Stomach (tissue), 9 donors: ENCODE measurements around the gene USB1. TPM values are rescaled to one million over a fixed set of nuclear protein-coding genes. Genes with fewer than 3 reads are reported as not detected.

Experiments used
- DNase-seq, 2 donors: peaks; one replicate each; pipeline versions ENCODE4 v3.0.0 to v3.0.0-alpha.2; 2013 to 2019
- H3K27ac ChIP-seq, 5 donors: fragments of 200-600 bp in 4 of 5; sonication (generic) in 4 of 5; one replicate each; pipeline ENCODE4 v1.5.1; 2013 to 2019; ENCODE audit warnings: mild to moderate bottlenecking in 1 of 5, moderate library complexity in 1 of 5
- H3K27me3 ChIP-seq, 3 donors: fragments of 200-600 bp; sonication (generic); one replicate each; pipeline ENCODE4 v1.5.1; 2017 to 2019; ENCODE audit warnings: mixed run types in 1 of 3
- H3K36me3 ChIP-seq, 4 donors: fragments of 200-600 bp; sonication (generic); 1 replicate in 3 of 4; 2 replicates in 1 of 4; pipeline ENCODE4 v1.5.1; 2016 to 2019
- H3K4me1 ChIP-seq, 4 donors: fragments of 200-600 bp; sonication (generic); one replicate each; pipeline ENCODE4 v1.5.1; 2016 to 2019
- H3K4me3 ChIP-seq, 4 donors: fragments of 200-600 bp; sonication (generic) in 3 of 4; one replicate each; pipeline ENCODE4 v1.5.1; 2016 to 2019; ENCODE audit warnings: mild to moderate bottlenecking in 1 of 4
- H3K9me3 ChIP-seq, 4 donors: fragments of 200-600 bp; sonication (generic); one replicate each; pipeline ENCODE4 v1.5.1; 2016 to 2019
- EP300 ChIP-seq: sonication (generic); formaldehyde crosslinking; IDR thresholded peaks from one replicate; pipeline ENCODE4 v1.6.1; 2017; ENCODE audit warnings: antibody characterized with exemption
- POLR2A ChIP-seq, 4 donors: fragments of 450-650 bp; IDR thresholded peaks; one replicate each; pipeline ENCODE4 v1.6.1; 2016; ENCODE audit warnings: antibody characterized with exemption in 4 of 4, control low read depth in 2 of 4, mild to moderate bottlenecking in 1 of 4, moderate library complexity in 1 of 4
- POLR2AphosphoS5 ChIP-seq, 3 donors: sonication (generic); formaldehyde crosslinking; IDR thresholded peaks; one replicate each; pipeline ENCODE4 v1.6.1; 2016; ENCODE audit warnings: antibody characterized with exemption in 3 of 3
- WGBS, 5 donors: extraction: QIAGEN DNeasy Blood & Tissue Kit in 3 of 5; methylation state at CpG; one replicate each; pipeline versions ENCODE4 v1.1.5 to v1.1.7; 2013 to 2018; 5-methylcytosine and 5-hydroxymethylcytosine counted together
- intact Hi-C: fragments of 100-400 bp; cut with DNase I; formaldehyde crosslinking; loops from one replicate; pipeline ENCODE4 v1.15.1; 2023; ENCODE audit warnings: low total_unique reads
- polyA plus RNA-seq, 3 donors: library from polyadenylated mRNA; stranded (reverse); fragments of 200-250 nt; gene quantifications; one replicate each; pipeline ENCODE4 v1.2.3, GENCODE V29; 2013
- total RNA-seq, 5 donors: library from RNA; depleted of rRNA; stranded (reverse); fragments of >200 nt; gene quantifications; one replicate each; pipeline versions ENCODE4 v1.1.0 to v1.2.3, GENCODE V29; 2014 to 2016
- TF ChIP-seq, protein P1 (sequence below), 7 experiments: fragments of 450-650 bp in 4 of 7; fragments of 200-600 bp in 3 of 7; sonication (generic) in 3 of 7; IDR thresholded peaks; one replicate each; pipeline ENCODE4 v1.5.1; 2016 to 2019; ENCODE audit warnings: antibody characterized with exemption in 7 of 7, control low read depth in 2 of 7, mild to moderate bottlenecking in 1 of 7
- donor health status: healthy with polysubstance abuse.
- donor health status: Bipolar disorder and iron deficiency.
- donor health status: healthy.

The USB1 gene
- total and polyA plus RNA-seq, 8 donors, result 4.1 to 54.0 (median 23.4) TPM

- TF ChIP-seq, protein P1, sequence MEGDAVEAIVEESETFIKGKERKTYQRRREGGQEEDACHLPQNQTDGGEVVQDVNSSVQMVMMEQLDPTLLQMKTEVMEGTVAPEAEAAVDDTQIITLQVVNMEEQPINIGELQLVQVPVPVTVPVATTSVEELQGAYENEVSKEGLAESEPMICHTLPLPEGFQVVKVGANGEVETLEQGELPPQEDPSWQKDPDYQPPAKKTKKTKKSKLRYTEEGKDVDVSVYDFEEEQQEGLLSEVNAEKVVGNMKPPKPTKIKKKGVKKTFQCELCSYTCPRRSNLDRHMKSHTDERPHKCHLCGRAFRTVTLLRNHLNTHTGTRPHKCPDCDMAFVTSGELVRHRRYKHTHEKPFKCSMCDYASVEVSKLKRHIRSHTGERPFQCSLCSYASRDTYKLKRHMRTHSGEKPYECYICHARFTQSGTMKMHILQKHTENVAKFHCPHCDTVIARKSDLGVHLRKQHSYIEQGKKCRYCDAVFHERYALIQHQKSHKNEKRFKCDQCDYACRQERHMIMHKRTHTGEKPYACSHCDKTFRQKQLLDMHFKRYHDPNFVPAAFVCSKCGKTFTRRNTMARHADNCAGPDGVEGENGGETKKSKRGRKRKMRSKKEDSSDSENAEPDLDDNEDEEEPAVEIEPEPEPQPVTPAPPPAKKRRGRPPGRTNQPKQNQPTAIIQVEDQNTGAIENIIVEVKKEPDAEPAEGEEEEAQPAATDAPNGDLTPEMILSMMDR (IDR thresholded peaks at IDR 0.05), result peak in 2 of 7 experiments; percentile 9 to 24
- TF ChIP-seq POLR2AphosphoS5 (IDR thresholded peaks at IDR 0.05) (no peak), POLR2A (IDR thresholded peaks at IDR 0.05) (no peak), EP300 (no peak)
- Histone ChIP-seq H3K4me3 (no peak overlapping the region), H3K9me3 (no peaks in the 10 kb centered on the region), H3K36me3 (no peaks in the 10 kb centered on the region), H3K4me1 (no peaks in the 10 kb centered on the region), H3K27me3 (peaks cover 0 to 16% (median 0%) of the 10 kb centered on the region in 3 donors), H3K27ac (no peak overlapping the region)
- intact Hi-C loops, result no loop called here
- peak in 1 of 2 donors; percentile 82 for DNase-seq
- WGBS, 5 donors, result 42 to 50% (median 43%) methylated on average over 12 of the region's 12 CpGs
These were observed 45.5 kb upstream of the USB1 start for GRCh38 chr16:57955572-57956188.

DNA sequence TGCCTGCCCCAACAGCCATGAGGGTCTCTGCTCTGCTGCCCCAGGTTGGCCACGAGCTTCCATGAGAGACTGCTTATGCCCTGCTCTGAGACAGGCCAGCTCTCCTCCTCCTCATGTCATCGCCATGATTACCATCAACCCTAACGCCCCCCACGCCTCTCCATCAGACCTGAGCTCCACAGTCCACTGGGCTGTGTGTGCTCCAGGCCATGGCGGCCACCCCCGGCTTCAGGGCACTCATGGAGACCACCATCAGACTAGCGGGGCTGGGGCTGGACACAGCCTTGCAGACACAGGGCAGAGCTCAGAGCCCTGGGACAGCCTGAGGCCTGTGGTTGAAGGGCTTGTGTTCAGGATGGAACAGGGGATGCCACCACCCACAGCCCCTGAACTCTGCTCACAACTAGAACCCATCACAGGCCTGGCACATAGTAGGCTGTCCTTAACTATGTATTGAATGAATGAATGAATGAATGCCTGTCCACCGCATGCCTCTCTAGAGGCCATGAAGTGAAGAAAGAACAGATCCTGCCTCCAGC, 44.9 kb upstream of the USB1 start:
- Histone ChIP-seq H3K36me3 (no peaks in the 10 kb centered on the region), H3K4me1 (no peaks in the 10 kb centered on the region), H3K27me3 (peaks cover 0 to 15% (median 0%) of the 10 kb centered on the region in 3 donors), H3K9me3 (no peaks in the 10 kb centered on the region), H3K27ac (no peak overlapping the region), H3K4me3 (no peak overlapping the region)
- 87 to 94% (median 92%) methylated on average over 5 to 8 of the region's 8 CpGs for whole genome bisulfite sequencing, 5 donors
- TF ChIP-seq POLR2AphosphoS5 (IDR thresholded peaks at IDR 0.05) (no peak), POLR2A (IDR thresholded peaks at IDR 0.05) (no peak), EP300 (no peak)
- TF ChIP-seq, protein P1 (IDR thresholded peaks at IDR 0.05), result no peak
- intact Hi-C loops, result no loop called here
- no peak for DNase-seq

GRCh38 chr16:57956924-57957672, 44.1 kb upstream of the USB1 start:
- Histone ChIP-seq H3K4me3 (no peak overlapping the region), H3K36me3 (no peaks in the 10 kb centered on the region), H3K27me3 (peaks cover 0 to 9% (median 0%) of the 10 kb centered on the region in 3 donors), H3K9me3 (no peaks in the 10 kb centered on the region), H3K4me1 (no peaks in the 10 kb centered on the region), H3K27ac (no peak overlapping the region)
- 65 to 79% (median 70%) methylated on average over 7 to 8 of the region's 8 CpGs for WGBS, 5 donors
- TF ChIP-seq POLR2A (IDR thresholded peaks at IDR 0.05) (no peak), POLR2AphosphoS5 (IDR thresholded peaks at IDR 0.05) (no peak), EP300 (no peak)
- TF ChIP-seq, protein P1 (IDR thresholded peaks at IDR 0.05), result no peak
- intact Hi-C loops, result no loop called here
- DNase-seq, result no peak

DNA sequence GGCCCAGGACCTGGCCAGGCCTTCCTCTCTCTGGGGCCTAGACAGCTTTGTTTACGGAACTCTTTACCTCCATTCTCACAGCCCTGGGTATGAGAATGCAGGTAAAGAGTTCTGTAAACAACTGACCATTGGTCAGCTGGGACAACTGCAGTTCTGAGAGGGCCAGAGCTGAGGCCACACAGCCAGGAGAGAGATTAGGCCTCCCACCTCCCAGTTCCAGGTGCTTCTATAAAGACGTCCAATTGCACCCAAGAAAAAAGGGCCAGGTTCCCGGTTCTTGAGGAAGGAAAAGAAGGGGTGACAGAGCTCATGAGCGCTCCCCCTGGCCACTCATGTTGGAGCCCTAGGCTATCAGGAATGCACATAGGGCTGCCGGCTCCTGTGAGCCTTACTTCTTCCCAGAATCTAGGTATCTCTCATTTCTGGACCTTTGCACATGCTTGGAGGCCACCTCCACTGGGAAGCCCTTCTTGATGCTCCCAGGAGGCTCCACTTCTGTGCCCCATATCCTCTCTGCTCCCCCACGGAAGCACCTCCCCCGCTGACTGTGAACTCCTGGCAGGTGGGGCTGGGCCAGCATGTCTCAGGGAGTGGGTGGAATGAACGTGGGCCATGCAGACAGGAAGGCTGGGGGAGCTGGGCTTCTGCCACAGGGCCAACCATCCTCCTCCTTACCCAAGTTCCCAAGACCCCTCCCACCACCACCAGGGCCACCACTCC, 43.4 kb upstream of the USB1 start:
- TF ChIP-seq EP300, result no peak
- TF ChIP-seq POLR2AphosphoS5 (IDR thresholded peaks at IDR 0.05), result no peak
- TF ChIP-seq, protein P1 (IDR thresholded peaks at IDR 0.05), result no peak
- no peak for TF ChIP-seq POLR2A (IDR thresholded peaks at IDR 0.05)
- Histone ChIP-seq H3K27me3 (peaks cover 0 to 8% (median 0%) of the 10 kb centered on the region in 3 donors), H3K4me1 (no peaks in the 10 kb centered on the region), H3K9me3 (no peaks in the 10 kb centered on the region), H3K36me3 (no peaks in the 10 kb centered on the region), H3K4me3 (no peak overlapping the region), H3K27ac (no peak overlapping the region)
- 78 to 85% (median 81%) methylated on average over 8 of the region's 8 CpGs for WGBS, 5 donors
- intact Hi-C loops, result no loop called here
- no peak for DNase-seq
